Stimulated activated CD8-positive, alpha-beta memory T cell treated with anti-CD3 and anti-CD28 coated beads, Interleukin-15, amount 100 ng/mL, for 48 hours (primary cell): ENCODE measurements around the gene FBXO17.
A peak's percentile ranks its signal among the peaks of the same experiment; 100 is the strongest.
"Not testable (repeated sequence)": the region's sequence is repeated elsewhere in the genome, so short reads cannot be mapped to it uniquely, and the experiment has no call there.

ENCODE experiments used
- DNase-seq, 2 donors: peaks; one replicate each; pipeline ENCODE4 v3.0.0-alpha.2; 2020; ENCODE audit warnings: low read depth in 2 of 2

The FBXO17 gene

DNA sequence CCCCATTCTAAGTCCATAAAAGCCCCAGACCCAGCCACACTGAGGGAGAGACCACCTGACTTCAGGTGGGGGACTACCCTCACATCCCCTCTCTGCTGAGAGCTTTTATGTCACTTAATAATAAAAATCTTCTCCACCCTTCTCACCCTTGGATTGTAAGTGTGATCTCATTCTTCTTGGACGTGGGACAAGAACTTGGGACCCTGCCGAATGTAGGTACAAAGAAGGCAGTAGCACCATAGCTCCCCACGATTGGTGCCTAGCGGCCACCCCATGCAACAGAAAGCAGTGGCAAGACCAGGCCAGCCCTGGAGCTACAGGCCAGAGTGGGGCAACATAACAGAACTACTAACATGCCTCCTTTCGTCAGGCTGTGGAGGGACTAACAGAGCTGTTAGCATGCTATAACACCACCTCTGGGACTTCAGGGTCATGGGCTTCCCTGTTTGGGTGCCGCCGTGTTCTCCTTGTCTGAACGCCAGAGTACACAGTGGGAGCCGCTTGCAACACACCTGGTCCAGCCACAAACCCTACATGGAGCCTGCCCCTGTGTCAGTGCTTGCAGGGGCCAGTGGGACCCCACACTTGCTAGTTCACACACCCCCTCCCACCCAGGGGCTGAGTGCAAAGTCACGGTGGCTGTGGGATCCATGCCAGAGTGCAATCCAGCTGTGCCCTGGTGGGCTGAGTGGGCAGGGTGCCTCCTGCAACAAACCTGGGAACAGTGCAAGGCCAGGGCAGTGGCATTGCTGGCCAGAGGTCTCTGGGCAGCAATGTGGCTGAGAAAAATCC, 5.2 kb upstream of the FBXO17 start:
- DNase-seq, result no peak

DNA sequence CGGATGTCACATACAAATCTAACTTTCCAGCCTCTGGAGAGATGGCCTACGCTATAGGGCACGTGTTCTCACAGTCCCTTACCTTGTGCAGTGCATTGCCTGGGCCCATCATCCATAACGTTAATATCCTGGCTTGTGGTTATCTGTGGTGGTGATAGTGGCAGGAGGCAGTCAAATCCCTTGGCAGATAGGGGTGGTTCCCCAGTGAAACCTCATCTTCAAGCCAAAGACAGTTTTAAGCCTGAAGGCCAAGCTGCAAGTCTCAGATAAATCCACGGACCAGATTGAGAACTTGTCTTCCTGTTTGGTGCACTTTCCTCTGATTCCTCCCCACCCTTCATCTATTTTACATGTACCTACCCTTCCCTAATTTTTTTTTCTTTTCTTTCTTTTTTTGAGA, 4.3 kb upstream of the FBXO17 start:
- DNase-seq, result no peak

DNA sequence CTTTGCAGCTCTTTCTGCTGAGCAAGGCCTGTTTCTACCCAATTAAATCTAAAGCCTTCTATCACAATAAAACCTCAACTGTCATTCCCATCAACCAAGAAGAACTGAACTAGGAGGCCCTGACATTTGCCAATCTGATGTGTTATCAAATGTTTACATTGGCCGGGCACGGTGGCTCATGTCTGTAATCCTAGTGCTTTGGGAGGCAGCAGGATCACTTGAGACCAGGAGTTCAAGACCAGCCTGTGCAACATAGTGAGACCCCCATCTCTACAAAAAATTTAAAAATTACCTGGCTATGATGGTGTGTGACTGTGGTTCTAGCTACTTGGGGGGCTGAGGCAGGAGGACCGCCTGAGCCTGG, 2.8 kb upstream of the FBXO17 start:
- no peak for DNase-seq

DNA sequence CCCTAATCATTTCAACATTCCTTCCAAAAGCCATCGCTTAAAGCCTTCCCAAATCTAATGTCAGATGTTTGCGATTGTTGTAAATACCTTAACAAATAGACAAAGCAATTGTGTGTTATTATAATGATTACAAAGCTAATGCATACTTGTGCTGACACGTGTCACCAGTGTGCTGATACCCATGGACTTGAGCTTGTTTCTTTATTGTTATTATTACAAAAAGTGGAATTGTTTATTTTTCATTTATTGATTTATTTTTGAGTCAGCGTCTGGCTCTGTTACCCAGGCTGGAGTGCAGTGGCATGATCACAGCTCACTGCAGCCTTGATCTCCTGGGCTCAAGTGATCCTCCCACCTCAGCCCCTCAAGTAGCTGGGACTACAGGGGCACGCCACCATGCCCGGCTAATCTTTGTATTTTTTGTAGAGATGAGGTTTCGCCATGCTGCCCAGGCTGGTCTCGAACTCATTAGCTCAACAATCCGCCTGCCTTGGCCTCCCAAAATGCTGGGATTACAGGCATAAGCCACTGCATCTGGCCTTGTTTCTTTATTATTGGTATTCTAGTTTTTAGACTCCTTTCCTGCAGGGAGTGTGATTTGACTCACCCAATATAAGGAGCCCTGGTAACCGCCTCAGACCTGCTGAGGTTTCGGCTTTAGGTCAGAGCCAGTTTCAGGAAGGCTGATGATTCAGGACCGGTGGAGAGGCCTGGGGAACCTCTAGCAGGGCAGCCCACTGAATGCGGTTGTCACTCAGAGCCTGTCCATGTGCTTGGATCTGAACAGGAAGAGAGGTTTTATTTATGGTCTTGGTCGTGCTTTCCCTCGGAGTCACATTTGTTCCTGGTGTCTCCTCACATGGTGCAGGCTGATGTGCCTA, 2.1 kb upstream of the FBXO17 start:
- DNase-seq, result peak; percentile 65 to 76

DNA sequence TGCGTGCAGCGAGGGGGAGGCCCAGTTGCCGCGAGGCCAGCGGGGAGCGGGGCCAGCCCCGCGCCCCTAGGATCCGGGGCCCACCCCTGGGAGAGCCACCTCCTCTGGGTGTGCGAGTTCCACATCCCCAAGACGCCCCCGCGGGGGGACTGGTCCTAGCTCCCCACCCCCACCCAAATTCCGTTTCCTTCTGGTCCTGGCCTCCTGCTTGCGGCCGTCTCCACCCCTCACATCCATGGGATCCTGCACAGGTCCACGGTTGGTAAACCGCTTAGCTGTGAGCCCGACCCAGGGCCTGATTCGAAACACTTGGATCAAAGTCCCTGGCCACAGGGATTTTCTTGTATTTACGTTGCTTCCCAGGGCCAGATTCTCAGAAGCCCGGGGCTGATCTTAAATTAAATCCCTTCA, 324 bp upstream of the FBXO17 start:
- DNase-seq, result no peak

DNA sequence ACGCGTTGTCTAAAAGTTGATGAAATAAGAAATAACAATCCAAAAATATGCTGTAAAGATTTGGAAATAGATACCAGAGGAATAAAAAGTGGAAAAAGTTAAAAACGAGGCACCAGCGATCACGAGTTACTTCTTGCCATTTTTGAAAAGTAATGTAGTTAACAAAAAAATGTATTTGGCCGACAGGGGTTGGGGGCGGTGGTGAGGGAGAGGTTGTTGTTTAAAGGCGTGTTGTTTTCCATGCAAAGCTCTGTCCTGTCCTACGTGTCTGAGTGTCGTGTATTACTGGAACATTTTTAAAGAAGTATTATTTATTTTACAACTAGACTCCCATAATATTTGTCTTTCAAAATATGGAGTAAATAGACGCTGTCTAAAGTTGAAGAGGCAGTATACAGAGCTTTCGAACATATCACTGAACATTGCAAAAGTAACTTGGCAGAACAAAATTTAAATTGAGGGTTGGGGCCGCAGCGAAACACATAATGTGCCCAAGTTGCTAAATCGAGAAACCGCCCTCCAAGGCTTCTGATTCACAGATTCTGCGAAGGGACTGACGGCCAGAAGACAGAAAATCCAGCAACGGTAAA, 823 bp downstream of the FBXO17 start:
- no peak for DNase-seq

DNA sequence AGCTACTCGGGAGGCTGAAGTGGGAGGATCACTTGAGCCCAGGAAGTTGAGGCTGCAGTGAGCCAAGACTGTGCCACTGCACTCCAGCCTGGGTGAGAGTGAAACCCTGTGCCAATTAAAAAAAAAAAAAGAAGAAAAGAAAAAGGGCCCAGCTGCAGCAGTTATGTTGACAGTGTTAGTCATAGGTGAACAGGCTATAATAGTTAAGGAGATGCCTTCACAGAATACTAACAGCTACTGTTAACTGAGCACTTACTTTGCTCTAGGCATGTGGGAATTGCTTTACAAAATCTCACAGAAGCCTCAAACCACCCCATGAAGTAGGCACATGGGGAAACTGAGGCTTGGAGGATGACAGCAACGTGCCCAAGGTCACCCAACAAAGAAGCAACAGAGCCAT, 3.9 kb downstream of the FBXO17 start:
- DNase-seq, result no peak

DNA sequence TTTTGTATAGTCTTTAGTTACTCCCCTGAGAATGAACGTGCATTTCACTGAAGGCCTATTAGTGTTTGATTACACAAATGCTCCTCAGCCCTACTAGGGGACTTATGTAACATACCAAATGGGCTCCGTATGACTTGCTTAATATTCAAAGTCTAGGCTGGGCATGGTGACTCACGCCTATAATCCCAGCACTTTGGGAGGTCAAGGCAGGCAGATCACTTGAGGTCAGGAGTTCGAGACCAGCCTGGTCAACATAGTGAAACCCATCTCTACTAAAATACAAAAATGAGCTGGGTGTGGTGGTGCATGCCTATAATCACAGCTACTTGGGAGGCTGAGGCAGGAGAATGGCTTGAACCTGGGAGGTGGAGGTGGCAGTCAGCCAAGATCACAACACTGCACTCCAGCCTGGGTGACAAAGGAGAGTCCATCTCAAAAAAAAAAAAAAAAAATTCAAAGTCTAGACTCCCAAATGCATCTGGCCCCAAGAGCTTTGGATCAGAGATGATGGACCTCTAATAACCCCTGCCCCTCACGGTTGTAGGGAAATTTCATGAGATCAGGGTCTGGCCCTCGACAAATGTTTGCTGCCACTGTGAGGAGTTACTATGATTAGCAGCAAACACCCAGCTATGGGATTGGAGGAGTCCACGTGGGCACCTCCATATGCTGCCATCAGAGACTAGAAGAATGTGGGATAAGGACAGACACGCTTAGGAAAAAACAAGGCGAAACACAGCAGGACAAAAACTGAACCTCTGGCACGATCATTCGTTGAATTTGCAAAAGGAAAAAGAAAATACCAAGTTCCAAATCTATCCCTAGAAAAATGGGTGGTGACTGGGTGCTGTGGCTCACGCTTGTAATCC, 4.6 kb downstream of the FBXO17 start:
- no peak for DNase-seq

DNA sequence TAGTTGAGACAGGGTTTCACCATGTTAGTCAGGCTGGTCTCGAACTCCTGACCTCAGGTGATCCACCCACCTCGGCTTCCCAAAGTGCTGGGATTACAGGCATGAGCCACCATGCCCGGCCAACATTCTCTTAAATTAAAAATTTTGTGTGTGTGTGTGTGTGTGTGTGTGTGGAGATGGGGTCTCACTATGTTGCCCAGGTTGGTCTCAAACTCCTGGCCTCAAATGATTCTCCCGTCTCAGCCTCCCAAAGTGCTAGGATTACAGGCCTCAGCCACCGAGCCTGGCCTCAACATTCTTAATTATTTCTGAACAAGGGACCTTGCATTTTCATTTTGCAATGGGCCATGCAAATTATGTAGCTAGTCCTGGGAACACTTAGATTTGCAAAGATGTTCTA, 9.4 kb downstream of the FBXO17 start:
- DNase-seq, result not testable (repeated sequence)

DNA sequence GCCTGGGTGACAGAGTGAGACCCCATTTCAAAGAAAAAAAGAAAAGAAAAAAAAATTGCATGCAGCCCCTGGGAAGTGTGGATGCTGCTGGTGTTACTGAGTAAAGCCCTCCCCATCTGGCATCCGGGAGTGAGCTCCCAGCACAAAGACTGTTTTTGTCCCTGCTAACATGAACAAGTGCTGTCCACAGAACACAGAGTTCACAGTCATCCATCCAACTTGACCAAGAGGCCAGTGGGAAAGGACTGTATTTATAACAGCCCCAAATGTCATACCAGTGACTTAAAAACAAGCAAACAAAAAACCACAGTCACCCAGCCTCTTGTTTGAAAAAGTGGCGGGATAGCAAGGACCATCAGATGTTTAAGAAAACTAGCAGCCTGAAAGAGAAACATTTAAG, 10.8 kb downstream of the FBXO17 start:
- DNase-seq, result no peak

DNA sequence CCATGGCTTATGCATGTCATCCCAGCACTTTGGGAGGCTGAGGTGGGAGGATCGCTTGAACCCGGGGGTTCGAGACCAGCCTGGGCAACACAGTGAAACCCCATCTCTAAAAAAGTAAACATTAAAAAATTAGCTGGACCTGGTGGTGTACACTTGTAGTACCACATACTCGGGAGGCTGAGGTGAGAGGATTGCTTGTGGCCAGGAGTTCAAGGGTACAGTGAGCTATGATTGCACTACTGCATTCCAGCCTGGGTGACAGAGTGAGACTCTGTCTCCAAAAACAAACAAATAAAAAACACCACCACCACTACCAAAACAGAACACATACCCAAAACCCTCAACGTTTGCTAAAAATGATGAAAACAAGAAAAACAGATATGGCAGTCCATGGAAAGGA, 15.9 kb downstream of the FBXO17 start:
- DNase-seq, result no peak

DNA sequence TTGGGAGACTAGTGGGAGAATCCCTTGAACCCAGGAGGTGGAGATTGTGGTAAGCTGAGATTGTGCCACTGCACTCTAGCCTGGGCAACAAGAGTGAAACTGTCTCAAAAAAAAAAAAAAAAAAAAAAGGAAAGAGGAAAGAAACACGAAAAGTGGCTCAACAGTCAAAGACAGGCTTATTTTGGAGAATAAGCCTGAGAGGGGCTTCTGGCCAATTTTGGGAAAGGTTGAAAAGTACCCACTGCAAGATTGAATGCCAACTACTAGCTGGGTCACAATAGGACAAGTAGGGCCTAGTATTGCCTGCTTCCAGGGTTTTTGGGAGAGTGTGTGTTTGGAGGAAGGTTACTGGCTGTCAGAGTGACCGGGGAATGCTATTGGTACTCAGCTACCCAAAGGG, 17.2 kb downstream of the FBXO17 start:
- no peak for DNase-seq

DNA sequence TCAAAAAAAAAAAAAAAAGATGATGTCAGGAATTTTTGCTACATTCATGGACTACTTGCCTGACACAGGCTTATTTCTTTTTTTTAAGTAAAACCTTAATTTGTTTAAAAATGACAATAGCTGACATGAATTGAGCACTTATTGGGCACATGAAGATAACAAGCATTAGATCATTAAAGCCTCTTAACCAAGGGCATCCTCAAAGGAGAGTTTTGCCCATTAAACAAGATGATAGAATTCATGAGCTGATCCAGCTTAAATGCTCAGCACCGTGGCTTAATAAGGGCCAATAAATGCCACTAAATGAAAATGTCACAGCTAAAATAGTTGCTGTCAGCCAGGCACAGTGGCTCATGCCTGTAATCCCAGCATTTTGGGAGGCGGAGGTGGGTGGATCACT, 19.3 kb downstream of the FBXO17 start:
- DNase-seq, result no peak

DNA sequence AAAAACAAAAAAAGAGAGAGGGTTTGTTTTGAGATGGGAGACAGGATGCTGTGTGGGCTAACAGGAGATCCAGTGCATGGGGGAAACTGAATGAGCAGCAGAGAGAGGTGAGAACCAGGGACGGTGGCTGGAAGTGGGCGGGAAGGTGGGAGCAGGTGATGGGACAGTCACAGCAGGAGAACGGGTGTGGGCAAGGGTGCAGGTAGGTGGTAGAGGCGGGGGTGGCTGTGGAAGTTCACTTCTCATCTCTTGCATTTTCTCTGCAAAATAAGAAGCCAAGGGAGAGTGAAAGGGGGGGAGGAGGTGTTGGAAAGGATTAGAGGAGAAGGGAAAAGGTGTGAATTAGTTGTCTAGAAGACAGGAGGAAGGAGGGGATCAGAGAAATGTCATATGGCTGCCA, 21.9 kb downstream of the FBXO17 start:
- no peak for DNase-seq

DNA sequence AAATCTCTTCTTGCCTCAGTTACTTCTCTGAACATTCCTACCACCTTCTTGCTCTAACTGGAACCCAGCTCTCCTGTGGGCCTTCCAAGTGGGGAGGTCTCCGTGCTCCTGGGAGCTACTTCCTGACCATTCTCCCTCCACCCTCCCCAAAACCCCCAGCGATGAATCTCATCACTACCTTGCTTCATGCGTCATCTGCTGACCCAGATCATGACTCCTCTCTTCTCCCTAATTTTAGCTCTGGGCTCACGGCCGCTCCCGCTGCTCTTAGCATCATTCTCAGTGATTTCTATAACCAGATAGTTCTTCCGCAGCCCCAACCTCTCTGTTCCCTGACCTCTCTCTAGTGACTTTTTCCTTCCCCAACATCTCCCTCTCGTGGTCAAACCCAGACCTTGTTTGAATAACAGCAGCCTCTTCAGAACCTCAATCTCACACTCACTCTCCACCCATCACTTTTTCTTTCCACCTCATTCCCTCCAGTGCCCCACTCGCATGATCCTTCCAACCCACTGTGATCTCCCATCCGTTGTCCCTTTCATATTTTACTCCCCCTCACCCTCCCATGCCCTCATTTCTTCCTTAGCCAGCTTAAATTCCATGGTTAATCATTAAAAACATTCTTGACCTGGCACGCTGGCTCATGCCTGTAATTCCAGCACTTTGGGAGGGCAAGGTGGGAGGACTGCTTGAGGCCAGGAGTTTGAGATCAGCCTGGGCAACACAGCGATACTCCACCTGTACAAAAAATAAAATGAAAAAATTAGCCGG, 23.0 kb downstream of the FBXO17 start:
- no peak for DNase-seq

DNA sequence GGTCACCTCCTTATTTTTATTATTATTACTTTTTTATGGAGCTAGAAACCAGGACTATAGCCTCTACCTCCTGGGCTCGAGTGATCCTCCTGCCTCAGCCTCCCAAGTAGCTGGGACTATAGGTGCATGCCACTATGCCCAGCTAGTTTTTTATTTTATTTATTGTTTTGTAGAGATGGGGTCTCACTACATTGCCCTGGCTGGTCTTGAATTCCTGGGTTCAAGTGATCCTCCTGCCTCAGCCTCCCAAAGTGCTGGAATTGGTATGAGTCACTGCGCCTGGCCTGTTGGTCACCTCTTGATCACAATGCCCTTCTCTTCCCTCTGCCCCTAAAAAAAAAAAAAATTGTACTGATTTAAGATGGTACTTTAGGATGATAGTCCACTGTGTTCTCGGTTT, 24.4 kb downstream of the FBXO17 start:
- no peak for DNase-seq

DNA sequence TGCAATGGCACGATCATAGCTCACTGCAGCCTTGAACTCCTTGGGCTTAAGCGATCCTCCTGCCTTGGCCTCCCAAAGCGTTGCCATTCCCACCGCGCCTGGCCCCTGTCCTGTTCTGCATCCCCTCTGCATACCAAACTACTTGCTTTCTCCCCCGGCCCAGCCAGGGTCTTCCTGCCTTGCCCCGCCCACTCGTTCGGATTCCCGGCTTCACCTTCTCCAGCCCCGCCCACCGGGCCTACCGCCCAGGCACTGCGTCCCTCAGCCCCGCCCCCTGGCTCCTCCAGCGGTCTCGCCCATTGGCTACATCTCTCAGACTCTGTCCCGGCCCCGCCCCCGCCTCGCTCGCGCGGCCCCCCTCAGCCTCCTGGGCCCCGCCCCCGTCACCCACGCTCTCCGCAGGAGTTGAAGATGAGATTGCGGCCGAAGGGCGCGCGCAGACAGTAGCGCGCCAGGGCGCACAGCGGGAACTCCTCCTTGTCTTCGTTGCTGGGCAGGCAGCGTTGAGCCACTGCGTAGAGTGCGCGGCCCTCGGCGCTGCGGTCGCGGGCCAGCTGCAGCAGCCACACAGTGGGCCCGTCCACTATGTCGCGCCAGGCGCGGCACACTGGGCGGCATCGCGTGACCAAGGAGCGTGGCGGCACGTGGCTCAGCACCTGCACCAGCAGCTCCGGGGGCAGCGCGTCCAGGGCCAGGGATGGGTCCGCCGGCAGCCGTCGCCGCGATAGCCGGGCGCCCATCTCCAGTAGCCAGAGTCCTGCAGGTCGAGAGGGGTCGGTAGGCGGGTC, 25.8 kb downstream of the FBXO17 start:
- DNase-seq, result peak; percentile 80 to 88

DNA sequence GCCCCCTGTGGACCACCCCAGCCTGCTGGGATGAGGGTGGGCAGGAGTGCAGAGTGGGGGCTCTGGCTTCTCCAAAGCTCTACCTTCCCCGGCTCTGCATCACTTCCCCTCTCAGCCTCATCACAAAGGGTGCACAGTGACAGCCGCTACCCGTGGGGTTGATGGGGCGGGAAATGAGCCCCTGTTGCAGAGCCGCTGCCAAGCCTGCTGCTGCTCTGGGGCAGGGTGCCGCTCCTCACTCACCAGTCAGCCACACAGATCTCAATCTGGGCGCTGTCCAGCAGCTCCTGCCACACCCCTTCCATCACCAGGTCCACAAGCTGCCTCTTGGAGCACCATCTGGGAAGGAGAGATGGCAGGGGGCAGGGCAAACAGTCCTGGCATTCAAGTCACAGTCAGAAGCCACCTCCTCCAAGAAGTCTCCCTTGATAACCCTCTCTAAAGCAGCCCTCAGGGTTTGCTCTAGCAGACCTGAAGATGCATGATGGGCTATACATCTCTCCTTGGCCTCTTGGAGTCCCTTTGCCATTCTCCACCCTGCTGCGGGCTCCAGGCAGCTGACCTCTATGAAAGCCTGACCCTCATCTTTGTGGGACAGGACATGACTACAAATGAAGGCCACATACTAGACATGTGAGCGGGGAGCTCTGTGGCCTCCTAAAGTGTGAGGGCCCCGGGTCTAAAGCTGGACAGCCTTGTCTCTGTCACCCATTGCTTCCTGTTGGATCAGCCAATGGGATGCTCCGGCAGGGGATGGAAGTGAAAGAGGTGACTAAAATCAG, 29.1 kb downstream of the FBXO17 start:
- DNase-seq, result no peak

DNA sequence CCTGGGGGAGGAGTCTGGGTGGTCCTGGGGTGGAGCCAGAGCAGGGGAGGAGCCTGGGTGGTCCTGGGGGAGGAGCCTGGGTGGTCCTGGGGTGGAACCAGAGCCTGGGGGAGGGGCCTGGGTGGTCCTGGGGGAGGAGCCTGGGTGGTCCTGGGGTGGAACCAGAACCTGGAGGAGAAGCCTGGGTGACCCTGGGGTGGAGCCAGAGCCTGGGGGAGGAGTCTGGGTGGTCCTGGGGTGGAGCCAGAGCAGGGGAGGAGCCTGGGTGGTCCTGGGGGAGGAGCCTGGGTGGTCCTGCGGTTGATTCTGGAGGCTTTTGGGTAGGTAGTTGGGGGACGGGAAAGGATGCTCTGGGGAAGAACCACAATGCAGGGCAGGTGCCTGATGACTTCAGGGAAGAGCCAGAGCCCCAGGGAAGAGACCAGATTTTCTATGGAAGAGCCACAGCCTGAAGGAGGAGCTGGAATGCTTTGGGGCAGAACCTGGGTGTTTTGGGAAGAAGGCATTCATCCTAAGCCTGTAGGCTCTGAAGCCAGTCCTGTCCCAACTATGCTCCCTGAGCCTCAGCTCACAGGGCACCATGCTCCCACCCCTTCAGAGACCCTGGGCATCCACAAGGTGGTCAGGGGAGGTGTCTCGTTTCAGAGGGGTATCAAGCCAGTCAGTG, 29.8 kb downstream of the FBXO17 start:
- DNase-seq, result no peak
